K562 (cell line): ENCODE data around the gene ADGRF1. TPM values are rescaled to one million over a fixed set of nuclear protein-coding genes. Genes with fewer than 3 reads are reported as not detected.

Experiments used
- ATAC-seq: fragments of 200-7000 bp; cut with Tn5 transposase; 3 replicates; pipeline ENCODE4 v1.9.1; 2020; ENCODE audit warnings: moderate library complexity
- BruUV-seq: library from RNA; stranded (reverse); fragments of 400-500 nt; replicated peaks from 2 replicates; lab custom pipeline; 2021; lab: Mats Ljungman, UMichigan
- CTCF ChIA-PET: fragments of 300-600 bp; formaldehyde crosslinking; extraction: SDS; loops from one replicate; lab custom pipeline; 2021; ENCODE audit warnings: low intra/inter-chr PET ratio; lab: Yijun Ruan, JAX
- POLR2A ChIA-PET: fragments of 300-600, 350-650 bp; sonication (Branson Sonifier 250); formaldehyde crosslinking; extraction: SDS; loops from one replicate; lab custom pipeline; 2021; ENCODE audit warnings: antibody characterized with exemption, inconsistent platforms; lab: Yijun Ruan, JAX
- DNase-seq, 4 experiments: peaks; one replicate each; pipeline versions ENCODE4 v3.0.0 to v3.0.0-alpha.2; 2011 to 2018; ENCODE audit warnings: low spot score in 3 of 4, mixed read lengths in 3 of 4; ENCODE audit errors: extremely low read depth in 1 of 4
- FAIRE-seq: peaks from 2 replicates; lab custom pipeline; 2011; peaks lifted over from hg19 to GRCh38; lab: Jason Lieb, UNC
- H2AFZ ChIP-seq: 2 replicates; pipeline ENCODE4 v1.6.0; 2011; ENCODE audit warnings: low read depth, low read length, control low read depth, inconsistent platforms
- H3K27ac ChIP-seq: fragments of 200-600 bp; 3 replicates; pipeline ENCODE4 v1.8.0; 2011; ENCODE audit warnings: low read depth, mild to moderate bottlenecking, control low read depth, inconsistent platforms, low read length, moderate library complexity, mixed read lengths; ENCODE audit errors: extremely low read depth
- H3K27me3 ChIP-seq, 2 experiments: fragments of 300-600 bp in 1 of 2; 2 replicates in 1 of 2; 3 replicates in 1 of 2; pipeline versions ENCODE4 v1.6.0 to v1.8.0; 2011; ENCODE audit warnings: inconsistent platforms in 2 of 2, low read length in 2 of 2, mild to moderate bottlenecking in 1 of 2, mixed read lengths in 1 of 2, moderate library complexity in 1 of 2; ENCODE audit not compliant: control insufficient read depth in 2 of 2, insufficient read depth in 2 of 2
- H3K36me3 ChIP-seq: fragments of 300-600 bp; 3 replicates; pipeline ENCODE4 v1.8.0; 2011; ENCODE audit warnings: mild to moderate bottlenecking, low read length, inconsistent platforms; ENCODE audit not compliant: control insufficient read depth, insufficient read depth
- H3K4me1 ChIP-seq, 2 experiments: fragments of 200-600 bp in 1 of 2; replicated peaks in 1 of 2; 2 replicates in 1 of 2; 3 replicates in 1 of 2; pipeline versions ENCODE4 v1.5.1 to v1.8.0; 2011; ENCODE audit warnings: inconsistent platforms in 2 of 2, low read length in 2 of 2, mild to moderate bottlenecking in 1 of 2, mixed read lengths in 1 of 2, moderate library complexity in 1 of 2; ENCODE audit not compliant: control insufficient read depth in 2 of 2, insufficient read depth in 2 of 2
- H3K4me2 ChIP-seq: 2 replicates; pipeline ENCODE4 v1.6.1; 2011; ENCODE audit warnings: low read length, control low read depth, inconsistent platforms, mixed read lengths; ENCODE audit not compliant: insufficient read depth
- H3K4me3 ChIP-seq: fragments of 200-600 bp; sonication (generic), shearing (Covaris generic); 2 replicates; pipeline ENCODE4 v1.5.1; 2016; ENCODE audit warnings: control low read depth, inconsistent platforms
- H3K79me2 ChIP-seq: fragments of 200-600 bp; 3 replicates; pipeline ENCODE4 v1.8.0; 2011; ENCODE audit warnings: low read length, inconsistent platforms; ENCODE audit not compliant: control insufficient read depth, insufficient read depth
- H3K9ac ChIP-seq, 2 experiments: 2 replicates each; pipeline versions ENCODE4 v1.6.0 to v1.6.1; 2011; ENCODE audit warnings: low read depth in 2 of 2, low read length in 2 of 2, control low read depth in 1 of 2, inconsistent platforms in 1 of 2, mild to moderate bottlenecking in 1 of 2, mixed read lengths in 1 of 2; ENCODE audit not compliant: insufficient read depth in 1 of 2
- H3K9me1 ChIP-seq: one replicate; pipeline ENCODE4 v1.6.0; 2011; ENCODE audit warnings: inconsistent platforms, mild to moderate bottlenecking, low read length, moderate library complexity; ENCODE audit not compliant: control insufficient read depth, insufficient read depth
- H3K9me3 ChIP-seq: replicated peaks from 2 replicates; pipeline ENCODE4 v1.5.1; 2011; ENCODE audit warnings: low read depth, low read length, inconsistent platforms; ENCODE audit not compliant: control insufficient read depth, insufficient read depth
- H4K20me1 ChIP-seq: replicated peaks from 2 replicates; pipeline ENCODE4 v1.6.1; 2011; ENCODE audit warnings: low read length, inconsistent platforms, mixed read lengths; ENCODE audit not compliant: control insufficient read depth, insufficient read depth
- ASH1L ChIP-seq: fragments of 450-650 bp; IDR thresholded peaks from 2 replicates; pipeline ENCODE4 v1.6.1; 2018; ENCODE audit warnings: borderline replicate concordance, mild to moderate bottlenecking, low read depth; ENCODE audit not compliant: partially characterized antibody
- CEBPG ChIP-seq, 3 experiments: fragments of 200-800 bp in 1 of 3; sonication (Bioruptor generic) in 1 of 3; sonication (generic) in 1 of 3; formaldehyde crosslinking in 1 of 3; IDR thresholded peaks in 2 of 3; conservative IDR thresholded peaks in 1 of 3; 2 replicates each; pipeline versions ENCODE4 v1.6.1 to v1.8.0; 2016 to 2022; ENCODE audit warnings: missing compliant biosample characterization in 2 of 3, missing genetic modification characterization in 2 of 3, mild to moderate bottlenecking in 1 of 3, missing genetic modification reagents in 1 of 3
- DEAF1 ChIP-seq: fragments of 450-650 bp; formaldehyde crosslinking; IDR thresholded peaks from 2 replicates; pipeline ENCODE4 v1.4.0; 2020; ENCODE audit warnings: mild to moderate bottlenecking, moderate library complexity
- FOXJ2 ChIP-seq: fragments of 200-800 bp; sonication (Bioruptor generic); IDR thresholded peaks from 2 replicates; pipeline ENCODE4 v1.6.1; 2016; ENCODE audit warnings: missing genetic modification characterization, missing compliant biosample characterization
- KLF10 ChIP-seq: fragments of 250-450 bp; sonication (Bioruptor Pico); IDR thresholded peaks from 2 replicates; pipeline ENCODE4 v1.6.1; 2021; ENCODE audit warnings: matching md5 sums
- NFE2 ChIP-seq: IDR thresholded peaks from 2 replicates; pipeline ENCODE4 v1.6.1; 2014; ENCODE audit warnings: antibody characterized with exemption, low read depth
- PTRF ChIP-seq: fragments of 450-650 bp; IDR thresholded peaks from 2 replicates; pipeline ENCODE4 v1.6.1; 2016; ENCODE audit warnings: mild to moderate bottlenecking, missing genetic modification characterization, missing compliant biosample characterization
- RFX1 ChIP-seq: fragments of 450-650 bp; IDR thresholded peaks from 2 replicates; pipeline ENCODE4 v1.6.1; 2016; ENCODE audit warnings: mild to moderate bottlenecking, moderate library complexity
- SMAD4 ChIP-seq: fragments of 250-450 bp; sonication (Bioruptor Pico); conservative IDR thresholded peaks from 2 replicates; pipeline ENCODE4 v1.8.0; 2021; ENCODE audit warnings: inconsistent platforms, mild to moderate bottlenecking, moderate library complexity
- TBP ChIP-seq: optimal IDR thresholded peaks from 2 replicates; pipeline ENCODE3; 2011; ENCODE audit warnings: low read depth, low read length, improper control_type of control experiment
- ZNF57 ChIP-seq: fragments of 450-650 bp; formaldehyde crosslinking; IDR thresholded peaks from 2 replicates; pipeline ENCODE4 v1.4.0; 2020; ENCODE audit warnings: mild to moderate bottlenecking, moderate library complexity
- WGBS: fragments of 100-300 bp; shearing (Covaris generic); methylation state at CpG from one replicate; pipeline ENCODE4 v1.1.6; 2016; ENCODE audit warnings: low coverage, mixed read lengths; ENCODE audit not compliant: insufficient coverage; ENCODE audit errors: missing lambda C conversion rate; 5-methylcytosine and 5-hydroxymethylcytosine counted together
- in situ Hi-C: fragments of 300-500 bp; cut with MboI; formaldehyde crosslinking; loops from 4 replicates; pipeline ENCODE4 v1.15.0; 2018; ENCODE audit warnings: inconsistent platforms, mixed read lengths
- intact Hi-C: fragments of 100-400 bp; cut with micrococcal nuclease; formaldehyde crosslinking; loops from 2 replicates; pipeline ENCODE4 v1.14.2; 2022
- polyA plus RNA-seq, 8 experiments: library from polyadenylated mRNA; depleted of rRNA in 4 of 8; stranded (reverse) in 5 of 8; unstranded in 3 of 8; fragments of >200 nt; fragmentation: Nextera tagmentation in 2 of 8; fragmentation: Illumina TruSeq in 1 of 8; extraction: Ambion mirVana in 2 of 8; extraction: Trizol in 1 of 8; gene quantifications; 2 replicates each; pipeline versions ENCODE4 v1.2.1 to v1.2.3, GENCODE V29; 2011 to 2014; ENCODE audit warnings: inconsistent platforms in 1 of 8, missing spikeins in 1 of 8
- total RNA-seq, 7 experiments: library from RNA; depleted of rRNA in 6 of 7; stranded (reverse); fragments of >200 nt in 6 of 7; fragmentation: Illumina TruSeq in 2 of 7; extraction: Trizol in 2 of 7; gene quantifications; 2 replicates each; pipeline versions ENCODE4 v1.2.1 to v1.2.3, GENCODE V29; 2011 to 2021; ENCODE audit warnings: low replicate concordance in 1 of 7

The ADGRF1 gene
- total and polyA plus RNA-seq, 9 of the 15 experiments (the other 6 are each of a cell fraction or from before 2014, with no cell fraction given) = not detected

GRCh38 chr6:46956409-46956808 is 85.7 kb downstream of the ADGRF1 start:
- BruUV-seq = no TSS peak

More at GRCh38 chr6:46956409-46956808, 85.7 kb downstream of the ADGRF1 start:
- in situ Hi-C loops = no loop called here
- CTCF ChIA-PET = no interaction called here
- Histone ChIP-seq H3K36me3 (no peaks in the 10 kb centered on the region), H3K9me3 (no peaks in the 10 kb centered on the region), H3K9ac (no peak overlapping the region), H3K79me2 (no peaks in the 10 kb centered on the region), H3K27ac (no peak overlapping the region), H3K9me1 (no peaks in the 10 kb centered on the region), H4K20me1 (no peaks in the 10 kb centered on the region; the same call in 1 of the 2 replicates), H2AFZ (no peak overlapping the region), H3K4me1 (no peaks in the 10 kb centered on the region), H3K27me3 (no peaks in the 10 kb centered on the region; a peak in 1 of 5 replicates), H3K4me2 (no peak overlapping the region), H3K4me3 (no peak overlapping the region)
- FAIRE-seq (no peak), DNase-seq (no peak), ATAC-seq (no peak)
- 0% methylated on average over 6 of the region's 6 CpGs for WGBS
- POLR2A ChIA-PET = interaction anchor here (0.6 to 1.5 kb wide), 3 partner anchors 8 to 834 kb away, joined by 3 to 4 read pairs (median 3); no protein-coding TSS in a partner anchor
- intact Hi-C loops = no loop called here
- TF ChIP-seq ZNF57 (CRISPR knock-in tag) (no peak), PTRF (tag) (no peak), NFE2 (no peak), DEAF1 (CRISPR knock-in tag) (no peak), ASH1L (no peak), SMAD4 (no peak), CEBPG (CRISPR knock-in tag; IDR thresholded peaks at IDR 0.05) (no peak), CEBPG (tag; conservative IDR thresholded peaks at IDR 0.05 in 1 of 2, IDR thresholded peaks at IDR 0.05 in 1 of 2) (no peak), FOXJ2 (tag) (no peak), RFX1 (no peak), KLF10 (CRISPR knock-in tag) (no peak), TBP (no peak)
